Activated naive CD4-positive, alpha-beta T cell treated with anti-CD3 and anti-CD28 coated beads, Interleukin-2, amount 50 U/mL, for 16 hours (primary cell): ENCODE measurements around the gene GUCY1A1.

Experiments
- DNase-seq: peaks from one replicate; pipeline ENCODE4 v3.0.0-alpha.2; 2020

Gene GUCY1A1

GRCh38 chr4:155742310-155743015 is 75.8 kb downstream of the GUCY1A1 start:
- no peak for DNase-seq

- no peak for DNase-seq
Measured at GRCh38 chr4:155745984-155746383, 79.3 kb downstream of the GUCY1A1 start.

GRCh38 chr4:155748039-155748438 is 81.4 kb downstream of the GUCY1A1 start:
- no peak for DNase-seq

GRCh38 chr4:155749041-155749440 is 82.4 kb downstream of the GUCY1A1 start:
- no peak for DNase-seq

- no peak for DNase-seq
Measured at GRCh38 chr4:155751569-155751968, 84.9 kb downstream of the GUCY1A1 start.

GRCh38 chr4:155757745-155758265 is 91.2 kb downstream of the GUCY1A1 start:
- DNase-seq, result no peak

DNA sequence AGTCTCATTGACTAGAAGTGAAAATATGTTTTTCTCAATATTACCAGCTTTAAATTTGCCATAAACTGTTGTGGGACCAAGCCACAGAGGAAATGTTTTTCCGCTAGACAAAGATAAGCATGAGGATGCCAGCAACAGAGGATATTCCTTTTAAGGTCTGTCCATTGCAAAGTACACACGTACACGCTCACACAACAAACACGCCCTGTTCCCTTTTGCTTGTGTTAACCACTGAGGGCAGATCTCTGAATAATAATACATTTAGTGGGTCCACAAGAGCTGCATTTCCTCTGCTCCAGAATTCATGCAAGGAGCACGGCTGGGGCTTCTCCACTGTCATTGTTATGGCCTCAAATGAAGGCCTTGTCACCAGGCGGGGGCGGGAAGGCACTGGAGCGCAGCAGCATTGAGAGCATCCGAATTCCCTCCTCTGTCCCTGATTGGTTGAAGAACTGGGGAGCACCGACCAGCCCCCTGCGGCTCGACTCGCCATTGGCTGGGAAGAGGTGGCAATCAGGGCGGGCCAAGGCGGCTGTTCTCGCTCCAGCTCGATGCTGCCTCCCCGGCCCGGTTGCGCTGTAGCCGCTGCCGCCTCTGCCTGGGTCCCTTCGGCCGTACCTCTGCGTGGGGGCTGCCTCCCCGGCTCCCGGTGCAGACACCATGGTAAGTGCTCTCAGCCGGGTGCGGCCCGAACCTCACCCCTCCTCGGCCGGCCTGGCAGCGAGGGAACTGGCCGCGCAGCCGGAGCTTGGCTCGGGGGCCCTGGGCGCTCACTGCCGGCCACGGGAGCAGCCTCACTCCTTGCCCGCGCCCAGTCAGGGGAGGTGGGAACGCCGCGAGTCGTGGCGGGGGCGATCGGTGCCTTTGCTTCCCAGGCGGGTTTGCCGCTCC is 92.1 kb downstream of the GUCY1A1 start, which contains the start of gene GUCY1B1:
TSS of gene GUCY1B1 (plus strand) at position 541 of the 891 bp plus-strand sequence. CDS start at position 661, 120 bp downstream.
- peak; percentile 58 for DNase-seq

DNA sequence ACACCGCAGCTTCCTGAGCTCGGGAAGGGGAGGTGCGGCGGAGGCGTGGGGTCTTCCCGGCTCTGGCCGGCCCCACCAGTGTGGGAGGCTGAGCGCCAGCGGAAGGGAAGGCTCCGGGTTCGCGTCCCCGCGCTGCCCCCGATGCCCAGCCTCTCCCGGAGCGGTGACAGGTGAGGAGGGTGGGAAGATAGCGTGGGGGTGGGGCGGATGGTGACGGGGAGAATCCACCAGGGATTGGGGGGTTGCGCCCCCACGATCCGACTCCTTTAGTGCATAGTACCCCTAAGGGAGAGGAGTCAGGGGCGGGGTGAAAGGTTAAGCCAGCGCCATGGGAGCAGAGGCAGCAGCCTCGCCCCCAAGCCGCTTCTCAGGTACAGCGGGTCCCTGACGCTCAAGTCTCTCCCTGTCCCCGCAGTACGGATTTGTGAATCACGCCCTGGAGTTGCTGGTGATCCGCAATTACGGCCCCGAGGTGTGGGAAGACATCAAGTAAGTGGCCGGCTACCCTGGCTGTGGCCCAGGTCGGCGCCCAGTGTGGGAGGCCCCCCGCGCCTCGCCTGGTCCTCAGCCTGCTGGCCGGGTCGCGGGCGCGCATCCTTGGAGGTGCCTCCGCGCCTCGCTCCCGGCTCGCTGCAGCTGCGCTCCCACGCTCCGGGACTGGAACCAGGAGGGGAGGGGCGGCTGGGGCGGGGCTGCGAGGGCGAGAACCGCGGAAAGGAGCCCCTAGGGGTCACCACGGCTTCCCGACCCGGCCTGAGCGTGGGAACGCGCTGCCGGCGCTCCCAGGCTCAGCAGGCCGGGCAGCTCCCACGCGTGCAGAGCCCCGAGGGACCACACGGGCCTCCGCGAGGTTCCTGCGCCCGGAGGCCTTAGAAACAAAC is 93.0 kb downstream of the GUCY1A1 start:
- DNase-seq, result no peak

DNA sequence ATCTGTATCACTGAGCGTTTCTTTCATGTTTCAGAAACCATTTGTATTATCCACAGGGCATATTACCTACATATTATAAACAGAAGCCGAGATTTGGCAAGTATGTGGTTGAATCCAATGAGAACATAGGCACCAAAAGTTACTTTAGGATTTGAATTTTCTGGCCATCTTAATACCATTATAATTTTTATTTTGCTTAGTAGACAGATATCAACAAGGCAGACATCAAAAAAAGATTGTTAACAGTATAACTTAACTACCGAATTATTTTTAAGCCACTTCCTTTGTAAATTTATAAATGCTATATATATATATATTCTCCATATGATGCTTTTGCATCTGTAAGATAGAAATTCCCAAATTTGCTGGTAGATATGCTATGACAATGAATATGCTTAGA is 94.4 kb downstream of the GUCY1A1 start:
- DNase-seq, result no peak

- no peak for DNase-seq
Measured at GRCh38 chr4:155761916-155762315, 95.3 kb downstream of the GUCY1A1 start.

GRCh38 chr4:155762334-155762733 is 95.7 kb downstream of the GUCY1A1 start:
- DNase-seq, result no peak

DNA sequence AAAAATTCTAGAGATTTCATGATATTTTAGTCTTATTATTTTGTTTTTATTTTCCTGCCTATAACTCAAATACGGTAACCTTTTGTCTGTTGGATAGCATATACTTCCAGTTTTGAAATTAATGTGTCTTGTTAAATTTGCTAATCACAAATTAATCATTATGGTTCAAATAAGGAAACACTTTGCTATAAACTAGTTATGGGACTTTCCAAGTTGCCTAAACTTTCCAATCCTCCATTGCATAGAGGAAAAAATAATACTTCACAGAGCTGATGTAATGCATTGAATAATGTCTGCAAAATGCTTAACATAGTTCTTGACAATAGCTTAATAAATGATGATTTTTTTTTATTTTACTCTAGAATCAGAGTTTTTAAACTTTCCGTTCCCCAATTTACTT is 96.9 kb downstream of the GUCY1A1 start:
- no peak for DNase-seq

GRCh38 chr4:155765149-155765548 is 98.5 kb downstream of the GUCY1A1 start:
- no peak for DNase-seq

GRCh38 chr4:155766622-155767021 is 100.0 kb downstream of the GUCY1A1 start:
- DNase-seq, result no peak

DNA sequence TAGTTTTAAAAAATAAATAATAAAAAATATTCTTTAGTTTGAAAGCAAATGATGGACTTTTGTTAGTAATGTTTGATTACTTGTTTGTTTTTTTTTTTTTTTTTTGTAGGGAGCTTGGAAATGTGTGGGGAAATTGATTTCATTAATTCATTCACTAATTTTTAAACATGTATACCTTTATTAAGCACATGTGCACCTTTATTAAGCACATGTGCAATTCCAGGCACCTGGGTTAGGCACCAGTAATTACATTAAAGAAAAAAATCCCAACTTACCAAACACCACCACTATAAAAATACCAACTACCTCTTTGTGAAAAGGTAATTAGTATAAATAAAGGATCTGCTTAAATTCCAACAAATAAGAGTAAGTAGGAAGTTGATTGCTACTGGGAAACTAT is 101.7 kb downstream of the GUCY1A1 start:
- no peak for DNase-seq

GRCh38 chr4:155769090-155769489 is 102.4 kb downstream of the GUCY1A1 start:
- no peak for DNase-seq

GRCh38 chr4:155772459-155773195 is 106.0 kb downstream of the GUCY1A1 start:
- DNase-seq, result no peak

DNA sequence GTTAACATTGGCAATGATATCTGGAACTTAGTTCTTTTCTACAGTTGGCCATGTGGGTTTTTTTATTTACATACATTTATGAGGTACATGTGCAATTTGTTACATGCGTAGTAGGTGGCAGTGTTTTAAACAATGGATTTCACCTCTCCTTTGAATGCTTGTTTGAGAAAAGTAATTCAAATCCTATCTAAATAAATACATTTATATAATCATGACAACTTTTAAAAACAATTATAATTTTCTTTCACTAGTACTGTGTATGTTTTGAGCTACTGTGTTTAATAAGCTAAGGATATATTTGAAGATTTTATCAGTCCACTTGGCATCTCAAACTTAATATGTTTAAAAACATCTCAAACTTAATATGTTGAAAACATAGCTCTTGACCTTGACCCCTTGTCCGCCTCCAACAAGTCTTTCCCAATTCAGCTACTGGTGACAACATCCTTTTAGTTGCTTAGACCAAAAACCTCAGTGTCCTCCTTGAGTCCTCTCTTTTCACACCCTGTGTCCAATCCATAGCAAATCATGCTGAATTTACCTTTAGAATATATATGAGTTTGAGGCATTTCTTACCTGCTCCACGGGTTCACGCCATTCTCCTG is 106.7 kb downstream of the GUCY1A1 start:
- no peak for DNase-seq

- no peak for DNase-seq
Measured at GRCh38 chr4:155774033-155774432, 107.4 kb downstream of the GUCY1A1 start.

DNA sequence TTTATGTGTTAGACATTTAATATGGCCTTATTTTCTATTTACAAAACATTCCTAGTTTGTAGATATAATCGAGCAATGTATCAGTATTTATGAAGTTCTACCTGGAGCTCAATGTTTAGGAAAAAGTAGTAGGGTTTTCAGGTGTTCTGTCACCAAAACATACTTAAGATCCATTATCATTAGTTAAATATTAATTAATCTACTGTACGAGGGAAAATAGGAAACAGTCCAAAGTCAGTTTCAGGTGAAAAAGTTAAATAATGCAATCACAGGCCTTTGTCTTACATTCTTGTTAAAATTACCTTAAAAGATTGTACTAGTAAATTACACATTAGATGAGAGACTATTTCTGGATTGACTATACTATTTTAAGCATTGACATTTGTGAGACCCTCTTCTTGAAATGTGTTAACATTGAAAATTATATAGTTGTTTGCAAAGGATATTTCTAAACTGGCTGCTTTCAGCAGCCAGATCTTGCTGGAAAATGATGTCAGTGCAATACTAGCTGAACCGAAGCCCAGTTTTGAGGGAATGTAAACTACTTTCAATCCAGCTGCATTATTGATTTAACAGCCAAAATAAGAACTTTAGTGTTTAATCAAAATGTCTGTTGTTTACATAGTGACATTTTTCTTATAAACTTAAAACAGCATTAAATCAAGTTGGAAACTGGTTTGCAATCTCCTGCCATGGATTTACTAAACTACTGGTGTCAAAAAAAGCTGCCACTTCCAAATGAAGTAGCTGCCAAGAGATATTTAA is 111.5 kb downstream of the GUCY1A1 start:
- DNase-seq, result no peak

- DNase-seq, result no peak
Measured at GRCh38 chr4:155780775-155781174, 114.1 kb downstream of the GUCY1A1 start.
